Thyroid gland (tissue), 4 donors: ENCODE measurements around the gene TPSD1.
"Not testable (repeated sequence)": the region's sequence is repeated elsewhere in the genome, so short reads cannot be mapped to it uniquely, and the experiment has no call there.

Source experiments
- CTCF ChIP-seq, 6 experiments: fragments of 200-600 bp in 3 of 6; fragments of 450-650 bp in 3 of 6; sonication (generic) in 3 of 6; IDR thresholded peaks; one replicate each; pipeline ENCODE4 v1.5.1; 2016 to 2019; ENCODE audit warnings: antibody characterized with exemption in 6 of 6, mild to moderate bottlenecking in 2 of 6, inconsistent platforms in 1 of 6, moderate library complexity in 1 of 6
- POLR2A ChIP-seq, 2 donors: fragments of 450-650 bp; IDR thresholded peaks; one replicate each; pipeline ENCODE4 v1.6.1; 2017; ENCODE audit warnings: antibody characterized with exemption in 2 of 2, mild to moderate bottlenecking in 2 of 2, moderate library complexity in 1 of 2

- TF ChIP-seq CTCF, POLR2A (IDR thresholded peaks at IDR 0.05): not testable (repeated sequence)
Observed at GRCh38 chr16:1231301-1231700, 24.6 kb upstream of the TPSD1 start.
